ENCODE data around the gene ZCCHC2. TPM values are rescaled to one million over a fixed set of nuclear protein-coding genes. Genes with fewer than 3 reads are reported as not detected.

The ZCCHC2 gene
- polyA plus RNA-seq, 1 donor (not counting 4 experiments of a cell fraction or from before 2014, with no cell fraction given): 12.9 TPM

DNA sequence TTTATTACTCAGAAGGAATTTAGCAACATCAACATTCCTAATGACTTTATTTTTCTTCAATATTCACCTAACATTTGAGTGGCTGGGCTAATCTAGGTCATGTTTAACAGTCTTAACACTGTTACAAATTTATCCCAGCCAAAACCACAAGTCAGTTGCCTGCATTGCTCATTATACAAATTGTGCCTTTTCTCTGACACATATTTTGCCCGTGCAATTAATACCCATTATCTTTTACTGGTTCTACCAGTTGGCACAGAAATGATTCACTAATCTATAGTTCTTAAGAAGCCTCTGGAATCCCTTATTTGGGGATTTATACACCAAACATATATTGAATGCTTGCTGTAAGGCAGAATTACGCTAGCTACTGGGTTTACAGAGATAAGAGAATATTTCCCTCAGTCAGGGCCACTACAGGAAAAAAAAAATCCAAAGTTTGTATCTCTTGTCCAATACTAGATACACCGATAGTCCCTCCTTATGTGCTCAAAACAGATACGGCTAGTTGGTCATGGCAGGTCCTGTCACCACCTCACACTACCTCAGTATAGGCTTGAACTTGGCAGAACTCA is 46.3 kb downstream of the ZCCHC2 start:
- no peak for TF ChIP-seq EZH2 (IDR thresholded peaks at IDR 0.05; ENCODE audit: low read length)
- TF ChIP-seq, protein P1, sequence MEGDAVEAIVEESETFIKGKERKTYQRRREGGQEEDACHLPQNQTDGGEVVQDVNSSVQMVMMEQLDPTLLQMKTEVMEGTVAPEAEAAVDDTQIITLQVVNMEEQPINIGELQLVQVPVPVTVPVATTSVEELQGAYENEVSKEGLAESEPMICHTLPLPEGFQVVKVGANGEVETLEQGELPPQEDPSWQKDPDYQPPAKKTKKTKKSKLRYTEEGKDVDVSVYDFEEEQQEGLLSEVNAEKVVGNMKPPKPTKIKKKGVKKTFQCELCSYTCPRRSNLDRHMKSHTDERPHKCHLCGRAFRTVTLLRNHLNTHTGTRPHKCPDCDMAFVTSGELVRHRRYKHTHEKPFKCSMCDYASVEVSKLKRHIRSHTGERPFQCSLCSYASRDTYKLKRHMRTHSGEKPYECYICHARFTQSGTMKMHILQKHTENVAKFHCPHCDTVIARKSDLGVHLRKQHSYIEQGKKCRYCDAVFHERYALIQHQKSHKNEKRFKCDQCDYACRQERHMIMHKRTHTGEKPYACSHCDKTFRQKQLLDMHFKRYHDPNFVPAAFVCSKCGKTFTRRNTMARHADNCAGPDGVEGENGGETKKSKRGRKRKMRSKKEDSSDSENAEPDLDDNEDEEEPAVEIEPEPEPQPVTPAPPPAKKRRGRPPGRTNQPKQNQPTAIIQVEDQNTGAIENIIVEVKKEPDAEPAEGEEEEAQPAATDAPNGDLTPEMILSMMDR (optimal IDR thresholded peaks at IDR 0.05 in 1 of 3, IDR thresholded peaks at IDR 0.05 in 1 of 3, conservative IDR thresholded peaks at IDR 0.05 in 1 of 3; ENCODE audit: extremely low read depth in 1 of 3, insufficient read depth in 2 of 3, low read length in 3 of 3): no peak
- Histone ChIP-seq H3K9me3 (ENCODE audit: control insufficient read depth, low read depth, low read length) (no peaks in the 10 kb centered on the region), H3K27me3 (ENCODE audit: control insufficient read depth, extremely low read depth, insufficient read depth, low read length) (no peaks in the 10 kb centered on the region), H3K36me3 (ENCODE audit: control insufficient read depth in 2 of 2, extremely low read depth in 1 of 2, insufficient read depth in 2 of 2, low read length in 2 of 2) (peaks cover 13 to 14% of the 10 kb centered on the region in 2 experiments), H2AFZ (ENCODE audit: control insufficient read depth, low read length) (no peak overlapping the region), H3K79me2 (ENCODE audit: control insufficient read depth, insufficient read depth, low read length) (no peaks in the 10 kb centered on the region), H3K27ac (ENCODE audit: control insufficient read depth, insufficient read depth, low read length) (no peak overlapping the region), H3K4me3 (ENCODE audit: control insufficient read depth in 2 of 3, extremely low read depth in 1 of 3, insufficient read depth in 2 of 3, low read depth in 1 of 3, low read length in 3 of 3) (no peak overlapping the region), H3K9me1 (ENCODE audit: control insufficient read depth, extremely low read depth, insufficient read depth, low read length) (no peaks in the 10 kb centered on the region), H3K4me2 (ENCODE audit: control insufficient read depth, extremely low read depth, insufficient read depth, low read depth, low read length) (no peak overlapping the region), H3K9ac (ENCODE audit: control insufficient read depth, extremely low read depth, insufficient read depth, low read length) (no peak overlapping the region), H4K20me1 (ENCODE audit: control insufficient read depth, extremely low read depth, insufficient read depth, low read length) (no peaks in the 10 kb centered on the region), H3K4me1 (ENCODE audit: control insufficient read depth, extremely low read depth, insufficient read depth, low read length) (peaks cover 7% of the 10 kb centered on the region)
- dilution Hi-C loops (cut with MboI; ENCODE audit: extremely low pct_ligation_motif_present, low sequenced_read_pairs): no loop called here
- DNase-seq (ENCODE audit: low read depth, low spot score): no peak
- no peak for FAIRE-seq

DNA sequence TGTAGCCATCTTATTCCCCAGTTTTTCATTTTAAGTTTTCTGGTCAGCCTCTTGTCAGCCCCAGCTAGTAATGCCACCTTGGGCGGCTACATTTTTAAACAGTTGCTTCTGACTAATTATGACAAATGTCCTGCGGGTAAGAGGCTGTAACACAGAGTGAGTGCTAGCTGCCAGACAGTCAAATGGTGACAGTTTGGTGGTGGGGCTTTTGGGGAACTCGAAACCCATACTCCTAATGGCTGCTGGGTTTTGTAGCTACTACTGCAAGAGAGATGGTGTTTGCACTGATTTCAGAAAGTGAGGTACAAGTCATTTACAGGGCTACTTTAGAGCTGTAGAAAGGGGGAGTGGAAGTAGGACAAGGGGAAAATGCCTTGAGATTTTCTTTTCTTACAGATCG is 48.2 kb downstream of the ZCCHC2 start:
- Histone ChIP-seq H3K4me3 (ENCODE audit: control insufficient read depth in 2 of 3, extremely low read depth in 1 of 3, insufficient read depth in 2 of 3, low read depth in 1 of 3, low read length in 3 of 3) (no peak overlapping the region), H3K27ac (ENCODE audit: control insufficient read depth, insufficient read depth, low read length) (no peak overlapping the region), H3K36me3 (ENCODE audit: control insufficient read depth in 2 of 2, extremely low read depth in 1 of 2, insufficient read depth in 2 of 2, low read length in 2 of 2) (peaks cover 21 to 23% of the 10 kb centered on the region in 2 experiments), H3K27me3 (ENCODE audit: control insufficient read depth, extremely low read depth, insufficient read depth, low read length) (no peaks in the 10 kb centered on the region), H3K9ac (ENCODE audit: control insufficient read depth, extremely low read depth, insufficient read depth, low read length) (no peak overlapping the region), H3K79me2 (ENCODE audit: control insufficient read depth, insufficient read depth, low read length) (no peaks in the 10 kb centered on the region), H4K20me1 (ENCODE audit: control insufficient read depth, extremely low read depth, insufficient read depth, low read length) (no peaks in the 10 kb centered on the region), H2AFZ (ENCODE audit: control insufficient read depth, low read length) (no peak overlapping the region), H3K9me1 (ENCODE audit: control insufficient read depth, extremely low read depth, insufficient read depth, low read length) (no peaks in the 10 kb centered on the region), H3K4me1 (ENCODE audit: control insufficient read depth, extremely low read depth, insufficient read depth, low read length) (peaks cover 7% of the 10 kb centered on the region), H3K9me3 (ENCODE audit: control insufficient read depth, low read depth, low read length) (no peaks in the 10 kb centered on the region), H3K4me2 (ENCODE audit: control insufficient read depth, extremely low read depth, insufficient read depth, low read depth, low read length) (no peak overlapping the region)
- no peak for TF ChIP-seq EZH2 (IDR thresholded peaks at IDR 0.05; ENCODE audit: low read length)
- TF ChIP-seq, protein P1 (optimal IDR thresholded peaks at IDR 0.05 in 1 of 3, IDR thresholded peaks at IDR 0.05 in 1 of 3, conservative IDR thresholded peaks at IDR 0.05 in 1 of 3; ENCODE audit: extremely low read depth in 1 of 3, insufficient read depth in 2 of 3, low read length in 3 of 3): no peak
- dilution Hi-C loops (cut with MboI; ENCODE audit: extremely low pct_ligation_motif_present, low sequenced_read_pairs): no loop called here
- FAIRE-seq (no peak), DNase-seq (ENCODE audit: low read depth, low spot score) (no peak)
